ENCODE results near the gene CHTOP.

CHTOP gene

DNA sequence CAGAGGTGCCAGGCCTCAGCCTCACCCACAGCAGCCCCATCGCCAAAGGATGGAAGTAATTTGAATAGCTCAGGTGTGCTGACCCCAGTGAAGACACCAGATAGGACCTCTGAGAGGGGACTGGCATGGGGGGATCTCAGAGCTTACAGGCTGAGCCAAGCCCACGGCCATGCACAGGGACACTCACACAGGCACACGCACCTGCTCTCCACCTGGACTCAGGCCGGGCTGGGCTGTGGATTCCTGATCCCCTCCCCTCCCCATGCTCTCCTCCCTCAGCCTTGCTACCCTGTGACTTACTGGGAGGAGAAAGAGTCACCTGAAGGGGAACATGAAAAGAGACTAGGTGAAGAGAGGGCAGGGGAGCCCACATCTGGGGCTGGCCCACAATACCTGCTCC lies 59.6 kb downstream of the CHTOP start:
- no peak for DNase-seq

Data from NCI-H510A treated with DMSO at 0.1 percent for 48 hours (cell line).